Measurements from ENCODE around the gene CD44. TPM values are rescaled to one million over a fixed set of nuclear protein-coding genes. Genes with fewer than 3 reads are reported as not detected.

The CD44 gene
- total RNA-seq, 1 experiment from 2014 or later, result 6.1 TPM

GRCh38 chr11:35141071-35141470, 2.1 kb downstream of the CD44 start:
- no CpG with 5 or more reads among the region's 2 CpGs for WGBS (ENCODE audit: extremely low coverage, insufficient read length, low lambda C conversion rate)

More at GRCh38 chr11:35141071-35141470, 2.1 kb downstream of the CD44 start:
- Histone ChIP-seq H2BK120ac (ENCODE audit: low read depth, low read length, poor library complexity, severe bottlenecking) (no peak overlapping the region), H3K23me2 (ENCODE audit: insufficient read length, low read depth, low read length, poor library complexity, severe bottlenecking) (peaks cover 13% of the 10 kb centered on the region), H3K27ac (ENCODE audit: insufficient read length, low read depth, low read length) (no peak overlapping the region), H2AFZ (ENCODE audit: low read length) (no peak overlapping the region), H3K23ac (ENCODE audit: insufficient read length, low read depth, low read length) (no peak overlapping the region), H3K18ac (ENCODE audit: insufficient read length, low read depth, low read length) (no peak overlapping the region), H3K56ac (ENCODE audit: insufficient read length, low read depth, low read length) (no peak overlapping the region), H3K9me3 (ENCODE audit: control insufficient read depth, low read depth, low read length) (no peaks in the 10 kb centered on the region), H3K14ac (ENCODE audit: insufficient read depth, low read length) (no peak overlapping the region), H3T11ph (ENCODE audit: low read length) (no peak overlapping the region), H2BK12ac (ENCODE audit: insufficient read length, low read depth, low read length) (no peak overlapping the region), H3K4me1 (ENCODE audit: insufficient read depth, low read length) (peaks cover 5% of the 10 kb centered on the region; the same call in 1 of the 2 replicates), H4K20me1 (ENCODE audit: control insufficient read depth, insufficient read depth, insufficient read length) (no peaks in the 10 kb centered on the region), H3K4me2 (ENCODE audit: insufficient read depth, insufficient read length, low read length) (no peak overlapping the region), H2AK5ac (ENCODE audit: insufficient read length, low read length) (no peak overlapping the region), H2BK5ac (ENCODE audit: insufficient read length, low read length) (no peak overlapping the region), H2BK15ac (ENCODE audit: low read depth, low read length) (no peak overlapping the region), H3K79me1 (ENCODE audit: insufficient read depth, low read depth, low read length, poor library complexity, severe bottlenecking) (no peaks in the 10 kb centered on the region), H2BK20ac (ENCODE audit: low read depth, low read length, poor library complexity, severe bottlenecking) (no peak overlapping the region), H3K79me2 (ENCODE audit: insufficient read depth, low read length) (no peaks in the 10 kb centered on the region), H4K5ac (ENCODE audit: insufficient read length, low read depth, low read length) (no peak overlapping the region), H4K8ac (replicated peaks; ENCODE audit: insufficient read length, low read depth, low read length) (no peak overlapping the region), H4K91ac (ENCODE audit: insufficient read length, low read depth, low read length) (no peak overlapping the region), H3K27me3 (ENCODE audit: insufficient read depth, low read length) (peaks cover 19% of the 10 kb centered on the region), H3K4ac (ENCODE audit: low read depth, low read length) (no peak overlapping the region), H3K9ac (ENCODE audit: extremely low read depth, insufficient read length, low read length) (no peak overlapping the region)
- H3K27me3 Mint-ChIP-seq (ENCODE audit: low read depth), result peaks cover 61% of the 10 kb centered on the region
- H3K36me3 Mint-ChIP-seq (ENCODE audit: insufficient read depth in 1 of 3, low read depth in 3 of 3), result no peaks in the 10 kb centered on the region
- no peaks in the 10 kb centered on the region for H3K9me3 Mint-ChIP-seq
- DNase-seq, result no peak
- TF ChIP-seq, protein P1, sequence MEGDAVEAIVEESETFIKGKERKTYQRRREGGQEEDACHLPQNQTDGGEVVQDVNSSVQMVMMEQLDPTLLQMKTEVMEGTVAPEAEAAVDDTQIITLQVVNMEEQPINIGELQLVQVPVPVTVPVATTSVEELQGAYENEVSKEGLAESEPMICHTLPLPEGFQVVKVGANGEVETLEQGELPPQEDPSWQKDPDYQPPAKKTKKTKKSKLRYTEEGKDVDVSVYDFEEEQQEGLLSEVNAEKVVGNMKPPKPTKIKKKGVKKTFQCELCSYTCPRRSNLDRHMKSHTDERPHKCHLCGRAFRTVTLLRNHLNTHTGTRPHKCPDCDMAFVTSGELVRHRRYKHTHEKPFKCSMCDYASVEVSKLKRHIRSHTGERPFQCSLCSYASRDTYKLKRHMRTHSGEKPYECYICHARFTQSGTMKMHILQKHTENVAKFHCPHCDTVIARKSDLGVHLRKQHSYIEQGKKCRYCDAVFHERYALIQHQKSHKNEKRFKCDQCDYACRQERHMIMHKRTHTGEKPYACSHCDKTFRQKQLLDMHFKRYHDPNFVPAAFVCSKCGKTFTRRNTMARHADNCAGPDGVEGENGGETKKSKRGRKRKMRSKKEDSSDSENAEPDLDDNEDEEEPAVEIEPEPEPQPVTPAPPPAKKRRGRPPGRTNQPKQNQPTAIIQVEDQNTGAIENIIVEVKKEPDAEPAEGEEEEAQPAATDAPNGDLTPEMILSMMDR (conservative IDR thresholded peaks at IDR 0.05), result no peak
- no peak overlapping the region for H3K4me3 Mint-ChIP-seq
- H3K4me1 Mint-ChIP-seq, result peaks cover 13 to 16% of the 10 kb centered on the region in 2 experiments; a peak in 3 of 4 replicates
- no peak overlapping the region for H3K27ac Mint-ChIP-seq
